Prostate gland (tissue), 2 donors: ENCODE measurements around the gene EIF4B.

Experiments used
- CTCF ChIP-seq, 4 experiments: fragments of 200-600 bp in 2 of 4; fragments of 450-650 bp in 2 of 4; sonication (generic) in 2 of 4; IDR thresholded peaks; 1 replicate in 3 of 4; 2 replicates in 1 of 4; pipeline ENCODE4 v1.5.1; 2016 to 2019; ENCODE audit warnings: antibody characterized with exemption in 4 of 4, mild to moderate bottlenecking in 2 of 4, moderate library complexity in 2 of 4
- POLR2A ChIP-seq: fragments of 450-650 bp; IDR thresholded peaks from one replicate; pipeline ENCODE4 v1.6.1; 2016; ENCODE audit warnings: antibody characterized with exemption, mild to moderate bottlenecking
- POLR2AphosphoS5 ChIP-seq: sonication (generic); formaldehyde crosslinking; IDR thresholded peaks from one replicate; pipeline ENCODE4 v1.6.1; 2017; ENCODE audit warnings: antibody characterized with exemption

- TF ChIP-seq CTCF (IDR thresholded peaks at IDR 0.05) (no peak), POLR2A (no peak), POLR2AphosphoS5 (no peak)
Observed at GRCh38 chr12:52975204-52975603, 31.1 kb upstream of the EIF4B start.
